ENCODE data around the gene GAPDHS. TPM values are rescaled to one million over a fixed set of nuclear protein-coding genes. Genes with fewer than 3 reads are reported as not detected.

Gene GAPDHS
- total RNA-seq, 2 donors from 2014 or later, result not detected

GRCh38 chr19:35557539-35558399 lies 24.5 kb downstream of the GAPDHS start:
- peaks cover 0 to 9% of the 10 kb centered on the region in 2 donors for H3K27me3 ChIP-seq
- no peaks in the 10 kb centered on the region for H3K9me3 ChIP-seq
- TF ChIP-seq CTCF (IDR thresholded peaks at IDR 0.05), result no peak
- H3K36me3 ChIP-seq, result no peaks in the 10 kb centered on the region
- peak overlapping the region; percentile 28 to 48 for H3K4me3 ChIP-seq
- no peak for DNase-seq (ENCODE audit: low spot score)
- H3K27ac ChIP-seq, result no peak overlapping the region
- peaks cover 0 to 14% of the 10 kb centered on the region in 2 donors for H3K4me1 ChIP-seq

DNA sequence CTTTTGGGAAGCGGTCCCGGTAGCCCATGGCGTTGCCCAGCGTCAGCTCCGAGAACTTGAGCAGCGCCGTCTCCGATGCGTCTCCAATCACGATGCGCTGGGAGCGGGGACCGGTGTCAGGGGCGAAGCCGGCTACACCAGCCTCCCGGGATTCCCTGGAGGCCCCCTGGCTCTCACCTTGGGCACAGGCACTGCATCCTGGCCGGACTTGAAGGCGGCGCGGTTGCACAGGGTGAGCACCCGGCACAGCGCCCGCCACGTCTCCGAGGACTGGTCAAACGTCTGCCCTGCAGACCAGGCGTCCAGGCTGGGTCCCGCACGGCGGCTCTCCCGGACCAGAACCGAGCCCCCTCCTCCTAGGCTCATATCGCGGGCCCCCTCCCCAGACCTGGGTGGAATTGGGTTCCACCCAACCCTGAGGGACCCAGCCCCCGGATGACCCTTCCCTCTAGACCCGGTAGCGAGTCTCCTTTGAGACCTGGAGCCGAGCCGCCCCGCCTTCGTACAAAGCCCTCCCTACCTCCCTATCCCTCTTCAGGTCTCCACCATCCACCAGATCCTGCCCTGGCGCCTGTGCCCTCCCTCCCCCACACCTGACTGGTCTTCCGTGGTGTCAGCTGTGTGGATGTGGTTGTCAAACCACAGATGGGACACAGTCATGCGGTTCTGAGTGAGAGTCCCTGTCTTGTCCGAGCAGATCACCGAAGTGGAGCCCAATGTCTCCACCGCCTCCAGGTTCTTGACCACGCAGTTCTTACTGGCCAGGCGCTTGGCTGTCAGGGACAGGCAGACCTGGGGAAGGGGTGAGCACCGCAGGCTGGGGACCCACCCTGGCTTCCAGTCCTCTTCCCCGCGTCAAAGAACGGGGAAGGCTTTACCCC lies 25.4 kb downstream of the GAPDHS start:
- H3K27ac ChIP-seq, result no peak overlapping the region
- H3K9me3 ChIP-seq, result no peaks in the 10 kb centered on the region
- H3K4me3 ChIP-seq, result peak overlapping the region in 1 of 2 donors; percentile 48
- H3K27me3 ChIP-seq, result peaks cover 0 to 9% of the 10 kb centered on the region in 2 donors
- H3K4me1 ChIP-seq, result peaks cover 0 to 14% of the 10 kb centered on the region in 2 donors
- H3K36me3 ChIP-seq, result no peaks in the 10 kb centered on the region
- TF ChIP-seq CTCF (IDR thresholded peaks at IDR 0.05), result no peak
- DNase-seq (ENCODE audit: low spot score), result no peak

- H3K9me3 ChIP-seq, result no peaks in the 10 kb centered on the region
- DNase-seq (ENCODE audit: low spot score), result no peak
- no peak for TF ChIP-seq CTCF (IDR thresholded peaks at IDR 0.05)
- H3K4me3 ChIP-seq, result no peak overlapping the region
- H3K27me3 ChIP-seq, result peaks cover 0 to 9% of the 10 kb centered on the region in 2 donors
- H3K36me3 ChIP-seq, result no peaks in the 10 kb centered on the region
- no peak overlapping the region for H3K27ac ChIP-seq
- peaks cover 0 to 14% of the 10 kb centered on the region in 2 donors for H3K4me1 ChIP-seq
These were observed 26.0 kb downstream of the GAPDHS start for GRCh38 chr19:35559281-35559659.

GRCh38 chr19:35559781-35560180 lies 26.5 kb downstream of the GAPDHS start:
- DNase-seq (ENCODE audit: low spot score), result no peak
- H3K4me3 ChIP-seq, result no peak overlapping the region
- H3K27ac ChIP-seq, result no peak overlapping the region
- H3K36me3 ChIP-seq, result no peaks in the 10 kb centered on the region
- peaks cover 0 to 14% of the 10 kb centered on the region in 2 donors for H3K4me1 ChIP-seq
- no peak for TF ChIP-seq CTCF (IDR thresholded peaks at IDR 0.05)
- H3K9me3 ChIP-seq, result no peaks in the 10 kb centered on the region
- peaks cover 0 to 9% of the 10 kb centered on the region in 2 donors for H3K27me3 ChIP-seq

- peaks cover 0 to 9% of the 10 kb centered on the region in 2 donors for H3K27me3 ChIP-seq
- peaks cover 0 to 14% of the 10 kb centered on the region in 2 donors for H3K4me1 ChIP-seq
- H3K4me3 ChIP-seq, result no peak overlapping the region
- TF ChIP-seq CTCF (IDR thresholded peaks at IDR 0.05), result no peak
- H3K9me3 ChIP-seq, result no peaks in the 10 kb centered on the region
- no peak overlapping the region for H3K27ac ChIP-seq
- DNase-seq (ENCODE audit: low spot score), result no peak
- no peaks in the 10 kb centered on the region for H3K36me3 ChIP-seq
These were observed 27.0 kb downstream of the GAPDHS start for GRCh38 chr19:35560271-35560670.
